Panc1 (cell line): ENCODE results near the gene ATIC. TPM values are rescaled to one million over a fixed set of nuclear protein-coding genes. Genes with fewer than 3 reads are reported as not detected.

ENCODE experiments used
- ATAC-seq: fragments of 200-7000 bp; cut with Tn5 transposase; 2 replicates; pipeline ENCODE4 v1.9.1; 2020; ENCODE audit warnings: mild to moderate bottlenecking, moderate library complexity
- BruUV-seq: library from RNA; stranded (reverse); fragments of 400-500 nt; replicated peaks from 2 replicates; lab custom pipeline; 2021; lab: Mats Ljungman, UMichigan
- CTCF ChIA-PET: fragments of 300-600 bp; sonication (Branson Sonifier 250); formaldehyde crosslinking; loops from one replicate; lab custom pipeline; 2022; ENCODE audit warnings: antibody characterized with exemption; lab: Charles Lee
- POLR2A ChIA-PET: fragments of 300-600 bp; sonication (Branson Sonifier 250); formaldehyde crosslinking; loops from one replicate; lab custom pipeline; 2022; ENCODE audit warnings: antibody characterized with exemption; lab: Charles Lee
- DNase-seq: peaks from one replicate; pipeline ENCODE4 v3.0.0-alpha.2; 2010; ENCODE audit warnings: low read depth, low spot score
- H3K27ac ChIP-seq: 2 replicates; pipeline ENCODE4 v1.5.1; 2011; ENCODE audit warnings: mild to moderate bottlenecking, low read length, inconsistent platforms
- H3K27me3 ChIP-seq: fragments of 200-500 bp; sonication (Bioruptor generic); 2 replicates; pipeline ENCODE4 v1.6.0; 2014; ENCODE audit warnings: low read length, inconsistent platforms; ENCODE audit not compliant: control insufficient read depth, insufficient read depth
- H3K36me3 ChIP-seq: fragments of 200-500 bp; sonication (Bioruptor generic); 2 replicates; pipeline ENCODE4 v1.5.1; 2014; ENCODE audit warnings: inconsistent platforms, mild to moderate bottlenecking, low read length, moderate library complexity; ENCODE audit not compliant: control insufficient read depth, insufficient read depth
- H3K4me1 ChIP-seq: 2 replicates; pipeline ENCODE4 v1.5.1; 2011; ENCODE audit warnings: inconsistent platforms, mild to moderate bottlenecking, low read length, moderate library complexity; ENCODE audit not compliant: control insufficient read depth, insufficient read depth
- H3K4me3 ChIP-seq, 2 experiments: 2 replicates each; pipeline ENCODE4 v1.5.1; 2011 to 2012; ENCODE audit warnings: low read depth in 2 of 2, low read length in 2 of 2, mild to moderate bottlenecking in 2 of 2, inconsistent platforms in 1 of 2, moderate library complexity in 1 of 2
- H3K9me3 ChIP-seq: fragments of 200-500 bp; sonication (Bioruptor generic); 2 replicates; pipeline ENCODE4 v1.5.1; 2014; ENCODE audit warnings: low read depth, mild to moderate bottlenecking, inconsistent platforms, low read length, moderate library complexity; ENCODE audit not compliant: control insufficient read depth, insufficient read depth
- POLR2AphosphoS5 ChIP-seq: IDR thresholded peaks from 2 replicates; pipeline ENCODE4 v1.6.1; 2012; ENCODE audit warnings: mild to moderate bottlenecking, low read depth, low read length, moderate library complexity
- SIN3A ChIP-seq: IDR thresholded peaks from 2 replicates; pipeline ENCODE4 v1.6.1; 2012; ENCODE audit warnings: low read depth, mild to moderate bottlenecking, low read length, moderate library complexity, borderline replicate concordance; ENCODE audit not compliant: insufficient read depth
- TCF7L2 ChIP-seq: IDR thresholded peaks from 2 replicates; pipeline ENCODE4 v1.6.1; 2011; ENCODE audit warnings: mild to moderate bottlenecking, low read depth, low read length, inconsistent platforms
- in situ Hi-C: cut with HindIII; loops from 2 replicates; pipeline ENCODE4 v1.10.0; 2016; ENCODE audit warnings: low sequenced_read_pairs, low pct_unique_long_range_greater_than_20kb
- intact Hi-C: fragments of 100-400 bp; cut with micrococcal nuclease; formaldehyde crosslinking; loops from one replicate; pipeline ENCODE4 v1.10.0; 2022; ENCODE audit not compliant: unreplicated experiment
- total RNA-seq: library from RNA; stranded (reverse); gene quantifications from one replicate; pipeline ENCODE4 v1.2.1, GENCODE V29; 2021; ENCODE audit not compliant: unreplicated experiment
- TF ChIP-seq, protein P1 (sequence below): fragments of 450-650 bp; IDR thresholded peaks from 2 replicates; pipeline ENCODE4 v1.5.1; 2017; ENCODE audit warnings: mild to moderate bottlenecking
- TF ChIP-seq, protein P2 (sequence below), 2 experiments: IDR thresholded peaks; 2 replicates each; pipeline ENCODE4 v1.6.1; 2011 to 2012; ENCODE audit warnings: low read depth in 2 of 2, control low read depth in 1 of 2, low read length in 1 of 2, mild to moderate bottlenecking in 1 of 2, moderate library complexity in 1 of 2; ENCODE audit not compliant: insufficient read depth in 1 of 2

ATIC gene
- total RNA-seq, 1 experiment from 2014 or later = 223 TPM

DNA sequence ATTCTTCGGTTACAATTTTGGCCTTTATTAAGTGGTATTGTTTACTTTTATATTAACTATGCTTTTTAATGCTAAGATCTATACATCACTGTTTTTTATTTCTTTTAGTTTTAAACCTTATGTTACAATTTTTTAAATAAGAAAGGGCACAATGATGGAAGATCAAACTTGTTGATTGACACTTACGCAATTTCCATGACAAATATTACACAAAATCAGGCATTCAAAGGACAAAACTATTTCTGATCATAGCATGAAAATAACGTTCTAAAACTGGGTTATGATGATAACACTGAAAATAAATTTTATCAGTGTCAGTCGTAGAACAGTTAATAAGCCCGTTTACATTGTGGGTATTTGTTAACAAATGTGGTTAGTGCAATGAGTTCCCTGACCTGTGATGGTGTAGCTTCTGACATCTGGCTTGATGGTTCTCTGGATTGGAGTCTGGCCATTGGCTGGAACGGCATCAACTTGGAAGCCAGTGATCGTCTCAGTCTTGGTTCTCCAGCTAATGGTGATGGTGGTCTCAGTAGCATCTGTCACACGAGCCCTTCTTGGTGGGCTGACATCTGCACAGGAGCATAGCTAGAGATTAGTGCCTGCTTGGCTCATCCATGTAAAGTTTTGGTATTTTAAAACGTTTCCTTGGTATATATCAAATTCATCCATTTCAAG, 64.4 kb downstream of the ATIC start:
- Histone ChIP-seq H3K36me3 (no peaks in the 10 kb centered on the region), H3K27me3 (no peaks in the 10 kb centered on the region), H3K4me3 (no peak overlapping the region), H3K27ac (no peak overlapping the region), H3K4me1 (no peaks in the 10 kb centered on the region), H3K9me3 (no peaks in the 10 kb centered on the region)
- POLR2A ChIA-PET = no interaction called here
- in situ Hi-C loops = no loop called here
- DNase-seq = no peak
- intact Hi-C loops = no loop called here
- no peak for ATAC-seq
- BruUV-seq = no TSS peak
- TF ChIP-seq, protein P1, sequence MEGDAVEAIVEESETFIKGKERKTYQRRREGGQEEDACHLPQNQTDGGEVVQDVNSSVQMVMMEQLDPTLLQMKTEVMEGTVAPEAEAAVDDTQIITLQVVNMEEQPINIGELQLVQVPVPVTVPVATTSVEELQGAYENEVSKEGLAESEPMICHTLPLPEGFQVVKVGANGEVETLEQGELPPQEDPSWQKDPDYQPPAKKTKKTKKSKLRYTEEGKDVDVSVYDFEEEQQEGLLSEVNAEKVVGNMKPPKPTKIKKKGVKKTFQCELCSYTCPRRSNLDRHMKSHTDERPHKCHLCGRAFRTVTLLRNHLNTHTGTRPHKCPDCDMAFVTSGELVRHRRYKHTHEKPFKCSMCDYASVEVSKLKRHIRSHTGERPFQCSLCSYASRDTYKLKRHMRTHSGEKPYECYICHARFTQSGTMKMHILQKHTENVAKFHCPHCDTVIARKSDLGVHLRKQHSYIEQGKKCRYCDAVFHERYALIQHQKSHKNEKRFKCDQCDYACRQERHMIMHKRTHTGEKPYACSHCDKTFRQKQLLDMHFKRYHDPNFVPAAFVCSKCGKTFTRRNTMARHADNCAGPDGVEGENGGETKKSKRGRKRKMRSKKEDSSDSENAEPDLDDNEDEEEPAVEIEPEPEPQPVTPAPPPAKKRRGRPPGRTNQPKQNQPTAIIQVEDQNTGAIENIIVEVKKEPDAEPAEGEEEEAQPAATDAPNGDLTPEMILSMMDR = no peak
- TF ChIP-seq TCF7L2 (no peak), POLR2AphosphoS5 (no peak), SIN3A (no peak)
- TF ChIP-seq, protein P2, sequence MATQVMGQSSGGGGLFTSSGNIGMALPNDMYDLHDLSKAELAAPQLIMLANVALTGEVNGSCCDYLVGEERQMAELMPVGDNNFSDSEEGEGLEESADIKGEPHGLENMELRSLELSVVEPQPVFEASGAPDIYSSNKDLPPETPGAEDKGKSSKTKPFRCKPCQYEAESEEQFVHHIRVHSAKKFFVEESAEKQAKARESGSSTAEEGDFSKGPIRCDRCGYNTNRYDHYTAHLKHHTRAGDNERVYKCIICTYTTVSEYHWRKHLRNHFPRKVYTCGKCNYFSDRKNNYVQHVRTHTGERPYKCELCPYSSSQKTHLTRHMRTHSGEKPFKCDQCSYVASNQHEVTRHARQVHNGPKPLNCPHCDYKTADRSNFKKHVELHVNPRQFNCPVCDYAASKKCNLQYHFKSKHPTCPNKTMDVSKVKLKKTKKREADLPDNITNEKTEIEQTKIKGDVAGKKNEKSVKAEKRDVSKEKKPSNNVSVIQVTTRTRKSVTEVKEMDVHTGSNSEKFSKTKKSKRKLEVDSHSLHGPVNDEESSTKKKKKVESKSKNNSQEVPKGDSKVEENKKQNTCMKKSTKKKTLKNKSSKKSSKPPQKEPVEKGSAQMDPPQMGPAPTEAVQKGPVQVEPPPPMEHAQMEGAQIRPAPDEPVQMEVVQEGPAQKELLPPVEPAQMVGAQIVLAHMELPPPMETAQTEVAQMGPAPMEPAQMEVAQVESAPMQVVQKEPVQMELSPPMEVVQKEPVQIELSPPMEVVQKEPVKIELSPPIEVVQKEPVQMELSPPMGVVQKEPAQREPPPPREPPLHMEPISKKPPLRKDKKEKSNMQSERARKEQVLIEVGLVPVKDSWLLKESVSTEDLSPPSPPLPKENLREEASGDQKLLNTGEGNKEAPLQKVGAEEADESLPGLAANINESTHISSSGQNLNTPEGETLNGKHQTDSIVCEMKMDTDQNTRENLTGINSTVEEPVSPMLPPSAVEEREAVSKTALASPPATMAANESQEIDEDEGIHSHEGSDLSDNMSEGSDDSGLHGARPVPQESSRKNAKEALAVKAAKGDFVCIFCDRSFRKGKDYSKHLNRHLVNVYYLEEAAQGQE (IDR thresholded peaks at IDR 0.05; ENCODE audit: insufficient read depth in 1 of 2, low read depth in 2 of 2, low read length in 1 of 2) = no peak
- CTCF ChIA-PET = no interaction called here

DNA sequence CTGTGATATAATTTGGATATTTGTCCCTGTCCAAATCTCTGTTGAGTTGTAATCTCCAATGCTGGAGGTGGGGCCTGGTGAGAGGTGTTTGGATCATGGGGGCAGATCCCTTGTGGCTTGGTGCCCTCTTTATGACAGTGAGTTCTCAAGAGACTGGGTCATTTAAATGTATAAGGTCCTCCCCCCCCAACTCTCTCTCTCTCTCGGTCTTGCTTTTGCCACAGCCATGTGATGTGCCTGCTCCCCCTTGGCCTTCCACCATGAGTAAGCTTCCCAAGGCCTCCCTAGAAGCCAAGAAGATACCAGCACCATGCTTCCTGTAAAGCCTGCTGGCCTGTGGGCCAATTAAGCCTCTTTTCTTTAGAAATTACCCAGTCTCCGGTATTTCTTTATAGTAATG, 65.4 kb downstream of the ATIC start:
- POLR2A ChIA-PET = no interaction called here

More for the DNA sequence above, 65.4 kb downstream of the ATIC start:
- no TSS peak for BruUV-seq
- H3K36me3 ChIP-seq = no peaks in the 10 kb centered on the region
- H3K27ac ChIP-seq = no peak overlapping the region
- no peaks in the 10 kb centered on the region for H3K4me1 ChIP-seq
- TF ChIP-seq, protein P2 (IDR thresholded peaks at IDR 0.05; ENCODE audit: insufficient read depth in 1 of 2, low read depth in 2 of 2, low read length in 1 of 2) = no peak
- TF ChIP-seq SIN3A (no peak), TCF7L2 (no peak), POLR2AphosphoS5 (no peak)
- TF ChIP-seq, protein P1 = no peak
- intact Hi-C loops = no loop called here
- H3K27me3 ChIP-seq = no peaks in the 10 kb centered on the region
- CTCF ChIA-PET = interaction anchor here (0.7 kb wide), 1 partner anchor 1650 kb away, joined by 4 read pairs; no protein-coding TSS in a partner anchor
- in situ Hi-C loops = no loop called here
- no peak for DNase-seq
- H3K9me3 ChIP-seq = no peaks in the 10 kb centered on the region
- ATAC-seq = no peak
- H3K4me3 ChIP-seq = no peak overlapping the region
